Keratinocyte (primary cell): ENCODE measurements around the gene SOX8. TPM values are rescaled to one million over a fixed set of nuclear protein-coding genes. Genes with fewer than 3 reads are reported as not detected.

Experiments
- DNase-seq: peaks from one replicate; pipeline ENCODE4 v3.0.0-alpha.2; 2011; ENCODE audit warnings: low read depth, missing footprints, low spot score
- FAIRE-seq: peaks from 2 replicates; lab custom pipeline; 2011; peaks lifted over from hg19 to GRCh38; lab: Jason Lieb, UNC
- H2AFZ ChIP-seq: 2 replicates; pipeline ENCODE4 v1.6.0; 2012; ENCODE audit warnings: low read length, control low read depth, inconsistent platforms; ENCODE audit not compliant: control insufficient read depth
- H3K27ac ChIP-seq: 2 replicates; pipeline ENCODE4 v1.5.1; 2011; ENCODE audit warnings: low read length; ENCODE audit not compliant: control insufficient read depth, insufficient read depth
- H3K27me3 ChIP-seq: 3 replicates; pipeline ENCODE4 v1.6.0; 2011; ENCODE audit warnings: low read length; ENCODE audit not compliant: control insufficient read depth, insufficient read depth; ENCODE audit errors: extremely low read depth
- H3K36me3 ChIP-seq, 2 experiments: 2 replicates in 1 of 2; 3 replicates in 1 of 2; pipeline ENCODE4 v1.5.1; 2011; ENCODE audit warnings: low read length in 2 of 2, mild to moderate bottlenecking in 1 of 2; ENCODE audit not compliant: control insufficient read depth in 2 of 2, insufficient read depth in 2 of 2; ENCODE audit errors: extremely low read depth in 1 of 2
- H3K4me1 ChIP-seq: 3 replicates; pipeline ENCODE4 v1.5.1; 2011; ENCODE audit warnings: low read length; ENCODE audit not compliant: control insufficient read depth, insufficient read depth; ENCODE audit errors: extremely low read depth
- H3K4me2 ChIP-seq: 3 replicates; pipeline ENCODE4 v1.6.0; 2011; ENCODE audit warnings: low read depth, low read length; ENCODE audit not compliant: control insufficient read depth, insufficient read depth; ENCODE audit errors: extremely low read depth
- H3K4me3 ChIP-seq, 3 experiments: fragments of 200-600 bp in 1 of 3; sonication (generic) in 1 of 3; 2 replicates in 2 of 3; 3 replicates in 1 of 3; pipeline ENCODE4 v1.5.1; 2011 to 2016; ENCODE audit warnings: low read length in 3 of 3, mild to moderate bottlenecking in 3 of 3, control low read depth in 2 of 3, inconsistent platforms in 1 of 3, low read depth in 1 of 3, mixed read lengths in 1 of 3, mixed run types in 1 of 3, moderate library complexity in 1 of 3; ENCODE audit not compliant: control insufficient read depth in 2 of 3, insufficient read depth in 2 of 3; ENCODE audit errors: extremely low read depth in 1 of 3
- H3K79me2 ChIP-seq: 2 replicates; pipeline ENCODE4 v1.6.0; 2012; ENCODE audit warnings: low read length; ENCODE audit not compliant: control insufficient read depth, insufficient read depth
- H3K9ac ChIP-seq: 3 replicates; pipeline ENCODE4 v1.6.0; 2011; ENCODE audit warnings: low read length; ENCODE audit not compliant: control insufficient read depth, insufficient read depth; ENCODE audit errors: extremely low read depth
- H3K9me1 ChIP-seq: 3 replicates; pipeline ENCODE4 v1.6.0; 2011; ENCODE audit warnings: low read length; ENCODE audit not compliant: control insufficient read depth, insufficient read depth; ENCODE audit errors: extremely low read depth
- H3K9me3 ChIP-seq: 2 replicates; pipeline ENCODE4 v1.5.1; 2012; ENCODE audit warnings: low read depth, low read length; ENCODE audit not compliant: control insufficient read depth
- H4K20me1 ChIP-seq: 3 replicates; pipeline ENCODE4 v1.6.0; 2011; ENCODE audit warnings: low read length; ENCODE audit not compliant: control insufficient read depth, insufficient read depth; ENCODE audit errors: extremely low read depth
- EZH2 ChIP-seq: IDR thresholded peaks from one replicate; pipeline ENCODE4 v1.6.1; 2012; ENCODE audit warnings: inconsistent platforms, mild to moderate bottlenecking, low read length, moderate library complexity
- dilution Hi-C: fragments of 300-500 bp; cut with MboI; formaldehyde crosslinking; loops from one replicate; pipeline ENCODE4 v1.7.0; 2020; ENCODE audit warnings: low sequenced_read_pairs; ENCODE audit not compliant: extremely low pct_ligation_motif_present
- polyA plus RNA-seq, 5 experiments: library from polyadenylated mRNA; depleted of rRNA in 3 of 5; stranded (reverse) in 3 of 5; stranded (forward) in 1 of 5; unstranded in 1 of 5; fragments of >200 nt; gene quantifications; 1 replicate in 1 of 5; 2 replicates in 3 of 5; 3 replicates in 1 of 5; pipeline versions ENCODE4 v1.2.1 to v1.2.3, GENCODE V29; 2011 to 2012; ENCODE audit warnings: missing spikeins in 2 of 5, low read depth in 1 of 5, low replicate concordance in 1 of 5
- TF ChIP-seq, protein P1 (sequence below), 3 experiments: IDR thresholded peaks in 1 of 3; conservative IDR thresholded peaks in 1 of 3; optimal IDR thresholded peaks in 1 of 3; 2 replicates in 2 of 3; 3 replicates in 1 of 3; pipeline versions ENCODE3 to v1.5.1; 2011; ENCODE audit warnings: low read length in 3 of 3, mild to moderate bottlenecking in 3 of 3, moderate library complexity in 2 of 3, control low read depth in 1 of 3, inconsistent platforms in 1 of 3; ENCODE audit not compliant: insufficient read depth in 2 of 3; ENCODE audit errors: extremely low read depth in 1 of 3

Gene SOX8
- polyA plus RNA-seq, 1 donor (not counting 4 experiments of a cell fraction or from before 2014, with no cell fraction given) = 0.03 TPM

DNA sequence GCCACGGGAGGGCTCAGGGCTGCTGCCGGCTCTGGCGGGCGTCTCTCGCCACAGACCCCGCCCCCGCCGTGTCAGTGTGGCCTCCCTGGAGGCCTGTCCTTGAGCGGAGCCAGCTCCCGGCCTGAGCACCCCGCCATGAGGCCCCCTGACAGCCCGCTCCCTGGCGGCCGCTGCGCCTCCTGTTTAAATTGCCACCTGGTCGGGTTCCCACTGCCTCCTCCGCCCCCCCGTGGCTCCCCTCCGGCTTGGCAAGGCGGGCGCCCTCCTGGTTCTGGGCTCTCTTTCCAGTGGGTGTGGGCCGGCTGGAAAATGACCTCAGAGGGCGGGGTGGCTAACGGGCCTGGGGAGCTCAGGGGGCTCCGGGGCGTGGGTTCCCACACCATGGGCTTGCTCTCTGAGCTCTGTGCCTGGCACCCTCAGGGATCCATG is 48.9 kb downstream of the SOX8 start:
- no peak overlapping the region for H3K4me3 ChIP-seq
- dilution Hi-C loops = no loop called here
- H2AFZ ChIP-seq = no peak overlapping the region
- FAIRE-seq = no peak
- no peaks in the 10 kb centered on the region for H3K9me1 ChIP-seq
- peaks cover under 1% of the 10 kb centered on the region for H4K20me1 ChIP-seq
- H3K4me1 ChIP-seq = no peaks in the 10 kb centered on the region
- H3K4me2 ChIP-seq = no peak overlapping the region
- H3K9ac ChIP-seq = no peak overlapping the region
- H3K79me2 ChIP-seq = no peaks in the 10 kb centered on the region
- H3K36me3 ChIP-seq = no peaks in the 10 kb centered on the region
- no peak overlapping the region for H3K27ac ChIP-seq
- DNase-seq = no peak
- TF ChIP-seq, protein P1, sequence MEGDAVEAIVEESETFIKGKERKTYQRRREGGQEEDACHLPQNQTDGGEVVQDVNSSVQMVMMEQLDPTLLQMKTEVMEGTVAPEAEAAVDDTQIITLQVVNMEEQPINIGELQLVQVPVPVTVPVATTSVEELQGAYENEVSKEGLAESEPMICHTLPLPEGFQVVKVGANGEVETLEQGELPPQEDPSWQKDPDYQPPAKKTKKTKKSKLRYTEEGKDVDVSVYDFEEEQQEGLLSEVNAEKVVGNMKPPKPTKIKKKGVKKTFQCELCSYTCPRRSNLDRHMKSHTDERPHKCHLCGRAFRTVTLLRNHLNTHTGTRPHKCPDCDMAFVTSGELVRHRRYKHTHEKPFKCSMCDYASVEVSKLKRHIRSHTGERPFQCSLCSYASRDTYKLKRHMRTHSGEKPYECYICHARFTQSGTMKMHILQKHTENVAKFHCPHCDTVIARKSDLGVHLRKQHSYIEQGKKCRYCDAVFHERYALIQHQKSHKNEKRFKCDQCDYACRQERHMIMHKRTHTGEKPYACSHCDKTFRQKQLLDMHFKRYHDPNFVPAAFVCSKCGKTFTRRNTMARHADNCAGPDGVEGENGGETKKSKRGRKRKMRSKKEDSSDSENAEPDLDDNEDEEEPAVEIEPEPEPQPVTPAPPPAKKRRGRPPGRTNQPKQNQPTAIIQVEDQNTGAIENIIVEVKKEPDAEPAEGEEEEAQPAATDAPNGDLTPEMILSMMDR (optimal IDR thresholded peaks at IDR 0.05 in 1 of 3, IDR thresholded peaks at IDR 0.05 in 1 of 3, conservative IDR thresholded peaks at IDR 0.05 in 1 of 3; ENCODE audit: extremely low read depth in 1 of 3, insufficient read depth in 2 of 3, low read length in 3 of 3) = no peak
- TF ChIP-seq EZH2 = no peak
- H3K9me3 ChIP-seq = peaks cover 3% of the 10 kb centered on the region
- H3K27me3 ChIP-seq = peaks cover 29% of the 10 kb centered on the region

DNA sequence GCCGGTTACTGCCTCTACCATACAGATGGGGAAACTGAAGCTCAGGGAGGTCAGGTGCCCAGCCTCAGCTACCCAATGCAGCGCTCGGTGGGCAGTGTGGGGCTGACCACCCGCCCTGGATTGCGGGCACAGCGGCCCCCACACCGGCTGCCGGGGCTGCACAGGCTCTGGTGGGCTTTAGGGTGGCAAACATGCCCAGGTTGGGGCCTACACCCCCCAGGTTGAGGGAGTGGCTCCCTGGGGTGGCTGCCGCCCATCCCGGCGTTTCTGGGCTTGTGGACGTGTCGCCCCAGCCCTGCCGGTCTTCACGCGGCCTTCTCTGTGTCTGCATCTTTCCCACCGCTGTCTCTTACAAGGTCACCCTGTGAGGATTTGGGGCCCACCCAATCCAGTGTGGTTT is 50.1 kb downstream of the SOX8 start:
- H4K20me1 ChIP-seq = peaks cover under 1% of the 10 kb centered on the region
- no peaks in the 10 kb centered on the region for H3K36me3 ChIP-seq
- FAIRE-seq (no peak), DNase-seq (no peak)
- no peak overlapping the region for H2AFZ ChIP-seq
- H3K9me1 ChIP-seq = no peaks in the 10 kb centered on the region
- no peak overlapping the region for H3K27ac ChIP-seq
- H3K9me3 ChIP-seq = peaks cover 3% of the 10 kb centered on the region
- dilution Hi-C loops = no loop called here
- no peaks in the 10 kb centered on the region for H3K79me2 ChIP-seq
- no peak overlapping the region for H3K4me3 ChIP-seq
- no peak overlapping the region for H3K4me2 ChIP-seq
- peaks cover 2% of the 10 kb centered on the region for H3K4me1 ChIP-seq
- no peak for TF ChIP-seq EZH2
- TF ChIP-seq, protein P1 (optimal IDR thresholded peaks at IDR 0.05 in 1 of 3, IDR thresholded peaks at IDR 0.05 in 1 of 3, conservative IDR thresholded peaks at IDR 0.05 in 1 of 3; ENCODE audit: extremely low read depth in 1 of 3, insufficient read depth in 2 of 3, low read length in 3 of 3) = no peak
- H3K9ac ChIP-seq = no peak overlapping the region
- peaks cover 28% of the 10 kb centered on the region for H3K27me3 ChIP-seq
